Psoas muscle (tissue), 8 donors: ENCODE measurements around the gene ADAMTSL2. TPM values are rescaled to one million over a fixed set of nuclear protein-coding genes. Genes with fewer than 3 reads are reported as not detected.

Experiments
- ATAC-seq, 4 donors: fragments of 200-7000 bp; cut with Tn5 transposase; one replicate each; pipeline ENCODE4 v1.9.1; 2020; ENCODE audit warnings: moderate library complexity in 3 of 4, mild to moderate bottlenecking in 2 of 4
- DNase-seq, 2 donors: peaks; one replicate each; pipeline ENCODE4 v3.0.0-alpha.2; 2020
- H3K27ac ChIP-seq: fragments of 200-600 bp; one replicate; pipeline ENCODE4 v1.8.0; 2022
- H3K27me3 ChIP-seq, 3 donors: fragments of 200-600 bp in 1 of 3; one replicate each; pipeline versions ENCODE4 v1.6.1 to v1.8.0; 2013 to 2022; ENCODE audit warnings: low read length in 2 of 3, mild to moderate bottlenecking in 2 of 3, moderate library complexity in 1 of 3; ENCODE audit not compliant: insufficient read depth in 3 of 3
- H3K36me3 ChIP-seq, 2 donors: fragments of 200-600 bp in 1 of 2; one replicate each; pipeline versions ENCODE4 v1.6.1 to v1.8.0; 2013 to 2022; ENCODE audit warnings: low read depth in 1 of 2, mild to moderate bottlenecking in 1 of 2, moderate library complexity in 1 of 2; ENCODE audit not compliant: insufficient read depth in 1 of 2
- H3K4me1 ChIP-seq: fragments of 200-600 bp; one replicate; pipeline ENCODE4 v1.8.0; 2022
- H3K4me3 ChIP-seq: fragments of 200-600 bp; one replicate; pipeline ENCODE4 v1.8.0; 2022; ENCODE audit warnings: mild to moderate bottlenecking
- H3K9me3 ChIP-seq: fragments of 200-600 bp; one replicate; pipeline ENCODE4 v1.8.0; 2022
- whole genome bisulfite sequencing, 3 donors: extraction: QIAGEN DNeasy Blood & Tissue Kit; methylation state at CpG; one replicate each; pipeline versions ENCODE4 v1.1.6 to v1.1.7; 2013; 5-methylcytosine and 5-hydroxymethylcytosine counted together
- intact Hi-C, 2 donors: fragments of 100-400 bp; cut with DNase I; formaldehyde crosslinking; loops; one replicate each; pipeline versions ENCODE4 v1.11.0 to v1.14.2; 2022
- polyA plus RNA-seq, 3 donors: library from polyadenylated mRNA; stranded (reverse); fragments of 200-250 nt; gene quantifications; one replicate each; pipeline ENCODE4 v1.2.3, GENCODE V29; 2013
- total RNA-seq, 4 donors: library from RNA; stranded (reverse); fragmentation: NEBNext Ultra II Directional in 2 of 4; extraction: Animal tissue kit (Norgen Biotek cat#: 25700) in 2 of 4; gene quantifications; one replicate each; pipeline versions ENCODE4 v1.2.1 to v1.2.4, GENCODE V29; 2021 to 2023
- TF ChIP-seq, protein P1 (sequence below): fragments of 200-600 bp; IDR thresholded peaks from one replicate; pipeline ENCODE4 v1.8.0; 2022; ENCODE audit warnings: antibody characterized with exemption
- donor health status: healthy with polysubstance abuse.
- donor health status: DM: no; HTN: no; CAD: no; lungs with moderate emphysema.
- donor health status: Bipolar disorder and iron deficiency.
- donor health status: healthy.
- donor health status: DM: yes; HTN: yes; CAD: no.
- donor health status: DM: no; HTN: no; CAD: no.
- donor health status: DM: no; HTN: no; CAD: no.
- donor health status: DM: yes; HTN: yes; CAD: no.

ADAMTSL2 gene
- total and polyA plus RNA-seq, 7 donors = 0.21 to 5.4 (median 0.71) TPM

DNA sequence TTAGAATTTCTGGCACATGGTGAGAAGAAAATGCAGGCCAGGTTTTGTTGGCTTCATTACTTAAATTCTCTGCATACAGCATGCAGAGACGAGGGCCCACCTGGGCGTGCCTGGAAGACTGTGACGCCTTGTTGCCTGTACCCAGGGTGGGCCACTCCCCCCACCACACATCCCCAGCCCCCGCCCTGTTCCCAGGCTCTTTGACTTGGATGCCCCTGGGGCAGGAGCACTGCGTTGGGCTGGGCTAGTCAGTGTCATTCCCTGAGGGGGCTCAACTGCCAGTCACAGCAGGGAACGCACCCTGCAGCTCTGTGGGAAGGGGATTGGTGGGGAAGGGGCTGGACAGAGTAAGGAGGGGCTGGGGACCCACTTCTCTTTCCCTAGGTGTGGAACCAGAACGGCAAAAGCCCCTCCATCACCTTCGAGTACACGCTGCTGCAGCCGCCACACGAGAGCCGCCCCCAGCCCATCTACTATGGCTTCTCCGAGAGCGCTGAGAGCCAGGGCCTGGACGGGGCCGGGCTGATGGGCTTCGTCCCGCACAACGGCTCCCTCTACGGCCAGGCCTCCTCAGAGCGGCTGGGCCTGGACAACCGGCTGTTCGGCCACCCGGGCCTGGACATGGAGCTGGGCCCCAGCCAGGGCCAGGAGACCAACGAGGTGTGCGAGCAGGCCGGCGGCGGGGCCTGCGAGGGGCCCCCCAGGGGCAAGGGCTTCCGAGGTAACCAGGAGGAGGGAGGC, 19.6 kb downstream of the ADAMTSL2 start:
- Histone ChIP-seq H3K27ac (no peak overlapping the region), H3K4me3 (no peak overlapping the region), H3K27me3 (peaks cover 0 to 17% (median 2%) of the 10 kb centered on the region in 3 donors), H3K9me3 (no peaks in the 10 kb centered on the region), H3K36me3 (no peaks in the 10 kb centered on the region), H3K4me1 (peaks cover 9% of the 10 kb centered on the region)
- no peak for DNase-seq
- no peak for ATAC-seq
- TF ChIP-seq, protein P1, sequence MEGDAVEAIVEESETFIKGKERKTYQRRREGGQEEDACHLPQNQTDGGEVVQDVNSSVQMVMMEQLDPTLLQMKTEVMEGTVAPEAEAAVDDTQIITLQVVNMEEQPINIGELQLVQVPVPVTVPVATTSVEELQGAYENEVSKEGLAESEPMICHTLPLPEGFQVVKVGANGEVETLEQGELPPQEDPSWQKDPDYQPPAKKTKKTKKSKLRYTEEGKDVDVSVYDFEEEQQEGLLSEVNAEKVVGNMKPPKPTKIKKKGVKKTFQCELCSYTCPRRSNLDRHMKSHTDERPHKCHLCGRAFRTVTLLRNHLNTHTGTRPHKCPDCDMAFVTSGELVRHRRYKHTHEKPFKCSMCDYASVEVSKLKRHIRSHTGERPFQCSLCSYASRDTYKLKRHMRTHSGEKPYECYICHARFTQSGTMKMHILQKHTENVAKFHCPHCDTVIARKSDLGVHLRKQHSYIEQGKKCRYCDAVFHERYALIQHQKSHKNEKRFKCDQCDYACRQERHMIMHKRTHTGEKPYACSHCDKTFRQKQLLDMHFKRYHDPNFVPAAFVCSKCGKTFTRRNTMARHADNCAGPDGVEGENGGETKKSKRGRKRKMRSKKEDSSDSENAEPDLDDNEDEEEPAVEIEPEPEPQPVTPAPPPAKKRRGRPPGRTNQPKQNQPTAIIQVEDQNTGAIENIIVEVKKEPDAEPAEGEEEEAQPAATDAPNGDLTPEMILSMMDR = no peak
- intact Hi-C loops = no loop called here
- WGBS, 3 donors = 87 to 90% (median 90%) methylated on average over 26 to 31 of the region's 31 CpGs

DNA sequence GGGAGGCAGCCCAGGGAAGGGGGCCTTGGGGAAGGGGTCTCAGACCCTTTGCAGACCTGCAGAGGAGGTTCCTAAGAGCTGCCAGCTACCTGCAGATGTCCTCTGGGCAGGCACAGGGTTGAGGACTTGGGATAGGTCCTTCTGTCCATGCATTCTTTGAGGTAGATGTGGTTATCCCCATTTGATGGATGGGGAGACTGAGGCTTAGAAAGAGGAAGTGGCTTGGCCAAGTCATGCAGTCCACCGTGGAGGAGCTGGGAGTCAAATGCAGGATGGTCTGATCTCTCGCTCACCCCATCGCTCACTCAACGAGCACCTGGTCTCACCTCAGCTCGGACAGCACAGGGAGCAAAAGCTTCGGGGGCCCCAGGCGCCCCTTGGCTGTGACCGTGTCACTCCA, 20.2 kb downstream of the ADAMTSL2 start:
- Histone ChIP-seq H3K36me3 (no peaks in the 10 kb centered on the region), H3K4me1 (peaks cover 9% of the 10 kb centered on the region), H3K27me3 (peaks cover 0 to 21% (median 3%) of the 10 kb centered on the region in 3 donors), H3K4me3 (no peak overlapping the region), H3K27ac (no peak overlapping the region), H3K9me3 (no peaks in the 10 kb centered on the region)
- DNase-seq (no peak), ATAC-seq (no peak)
- 91 to 95% (median 95%) methylated on average over 8 of the region's 8 CpGs for WGBS, 3 donors
- TF ChIP-seq, protein P1 = no peak
- intact Hi-C loops = no loop called here

DNA sequence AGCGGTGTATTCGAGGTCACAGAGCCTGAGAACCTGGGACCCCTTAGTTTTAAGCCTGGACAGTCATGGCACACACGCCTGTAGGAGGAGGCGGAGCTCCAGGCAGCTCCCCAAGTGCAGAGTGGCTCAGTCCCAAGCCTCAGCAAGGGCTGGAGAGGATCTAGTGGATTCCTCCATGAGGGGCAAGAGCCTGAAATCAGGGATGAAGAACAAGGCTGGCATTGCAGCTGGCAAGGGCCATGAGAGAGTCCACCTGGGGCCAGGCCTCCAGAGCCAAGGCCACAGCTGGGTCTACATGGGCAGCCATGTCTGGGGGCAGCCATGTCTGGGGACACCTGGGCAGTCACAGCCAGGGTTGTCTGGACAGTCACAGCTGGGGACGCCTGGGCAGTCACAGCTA, 21.9 kb downstream of the ADAMTSL2 start:
- peaks cover 9% of the 10 kb centered on the region for H3K4me1 ChIP-seq
- WGBS, 3 donors = 87 to 93% (median 90%) methylated on average over 5 of the region's 5 CpGs

DNA sequence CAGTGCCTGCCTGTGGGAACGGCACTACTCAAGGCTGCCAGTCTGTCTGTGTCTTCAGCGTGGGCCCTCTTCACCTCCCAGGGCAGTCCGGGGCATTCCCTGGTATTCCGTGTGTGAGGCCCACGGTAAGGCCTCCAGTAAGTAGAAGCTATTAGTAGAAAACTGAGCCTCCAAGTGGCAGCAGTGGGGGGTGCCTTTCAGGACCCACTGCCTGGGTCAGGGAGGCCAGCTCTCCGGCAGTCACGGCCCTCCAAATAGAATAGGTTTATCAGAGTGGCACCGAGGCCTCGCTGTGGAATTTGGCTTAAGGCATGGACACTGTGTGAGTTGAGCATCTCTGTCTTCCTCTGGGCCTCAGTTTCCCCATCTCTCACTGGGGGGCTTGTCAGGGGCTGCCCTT, 23.1 kb downstream of the ADAMTSL2 start:
- DNase-seq = no peak
- Histone ChIP-seq H3K4me1 (peaks cover 9% of the 10 kb centered on the region), H3K9me3 (no peaks in the 10 kb centered on the region), H3K36me3 (no peaks in the 10 kb centered on the region), H3K27ac (no peak overlapping the region), H3K27me3 (peaks cover 0 to 30% (median 3%) of the 10 kb centered on the region in 3 donors), H3K4me3 (no peak overlapping the region)
- intact Hi-C loops = no loop called here
- TF ChIP-seq, protein P1 = no peak
- ATAC-seq = no peak
- 92 to 96% (median 93%) methylated on average over 9 of the region's 9 CpGs for WGBS, 3 donors

More for the DNA sequence above, 21.9 kb downstream of the ADAMTSL2 start:
- H3K27ac ChIP-seq = no peak overlapping the region
- TF ChIP-seq, protein P1 = no peak
- H3K9me3 ChIP-seq = no peaks in the 10 kb centered on the region
- DNase-seq (no peak), ATAC-seq (no peak)
- intact Hi-C loops = no loop called here
- H3K4me3 ChIP-seq = no peak overlapping the region
- no peaks in the 10 kb centered on the region for H3K36me3 ChIP-seq
- H3K27me3 ChIP-seq = peaks cover 0 to 24% (median 5%) of the 10 kb centered on the region in 3 donors
